Transverse colon (tissue), 4 donors: ENCODE data around the gene STAG1.

Experiments used
- POLR2A ChIP-seq: fragments of 450-650 bp; IDR thresholded peaks from one replicate; pipeline ENCODE4 v1.6.1; 2016; ENCODE audit warnings: antibody characterized with exemption, mild to moderate bottlenecking, moderate library complexity
- POLR2AphosphoS5 ChIP-seq, 3 donors: sonication (generic); formaldehyde crosslinking; IDR thresholded peaks; one replicate each; pipeline ENCODE4 v1.6.1; 2016; ENCODE audit warnings: antibody characterized with exemption in 3 of 3
- TF ChIP-seq, protein P1 (sequence below), 5 experiments: fragments of 200-600 bp in 3 of 5; fragments of 450-650 bp in 2 of 5; sonication (generic) in 3 of 5; IDR thresholded peaks; 1 replicate in 2 of 5; 2 replicates in 3 of 5; pipeline ENCODE4 v1.5.1; 2016 to 2017; ENCODE audit warnings: antibody characterized with exemption in 5 of 5, inconsistent platforms in 3 of 5, mild to moderate bottlenecking in 2 of 5, moderate library complexity in 1 of 5

GRCh38 chr3:136620436-136620835, 131.7 kb downstream of the STAG1 start:
- TF ChIP-seq POLR2A = no peak
- TF ChIP-seq, protein P1, sequence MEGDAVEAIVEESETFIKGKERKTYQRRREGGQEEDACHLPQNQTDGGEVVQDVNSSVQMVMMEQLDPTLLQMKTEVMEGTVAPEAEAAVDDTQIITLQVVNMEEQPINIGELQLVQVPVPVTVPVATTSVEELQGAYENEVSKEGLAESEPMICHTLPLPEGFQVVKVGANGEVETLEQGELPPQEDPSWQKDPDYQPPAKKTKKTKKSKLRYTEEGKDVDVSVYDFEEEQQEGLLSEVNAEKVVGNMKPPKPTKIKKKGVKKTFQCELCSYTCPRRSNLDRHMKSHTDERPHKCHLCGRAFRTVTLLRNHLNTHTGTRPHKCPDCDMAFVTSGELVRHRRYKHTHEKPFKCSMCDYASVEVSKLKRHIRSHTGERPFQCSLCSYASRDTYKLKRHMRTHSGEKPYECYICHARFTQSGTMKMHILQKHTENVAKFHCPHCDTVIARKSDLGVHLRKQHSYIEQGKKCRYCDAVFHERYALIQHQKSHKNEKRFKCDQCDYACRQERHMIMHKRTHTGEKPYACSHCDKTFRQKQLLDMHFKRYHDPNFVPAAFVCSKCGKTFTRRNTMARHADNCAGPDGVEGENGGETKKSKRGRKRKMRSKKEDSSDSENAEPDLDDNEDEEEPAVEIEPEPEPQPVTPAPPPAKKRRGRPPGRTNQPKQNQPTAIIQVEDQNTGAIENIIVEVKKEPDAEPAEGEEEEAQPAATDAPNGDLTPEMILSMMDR (IDR thresholded peaks at IDR 0.05) = no peak
- TF ChIP-seq POLR2AphosphoS5 (IDR thresholded peaks at IDR 0.05) = no peak
